ENCODE results near the gene WRNIP1. TPM values are rescaled to one million over a fixed set of nuclear protein-coding genes. Genes with fewer than 3 reads are reported as not detected.

Gene WRNIP1
- 46.5 TPM for total RNA-seq (ENCODE audit: unreplicated experiment)
- long read RNA-seq, partial matches to known transcripts: 5 of 9 reads
- long read RNA-seq, other reads (novel, unspliced or antisense): 2 of 9 reads

DNA sequence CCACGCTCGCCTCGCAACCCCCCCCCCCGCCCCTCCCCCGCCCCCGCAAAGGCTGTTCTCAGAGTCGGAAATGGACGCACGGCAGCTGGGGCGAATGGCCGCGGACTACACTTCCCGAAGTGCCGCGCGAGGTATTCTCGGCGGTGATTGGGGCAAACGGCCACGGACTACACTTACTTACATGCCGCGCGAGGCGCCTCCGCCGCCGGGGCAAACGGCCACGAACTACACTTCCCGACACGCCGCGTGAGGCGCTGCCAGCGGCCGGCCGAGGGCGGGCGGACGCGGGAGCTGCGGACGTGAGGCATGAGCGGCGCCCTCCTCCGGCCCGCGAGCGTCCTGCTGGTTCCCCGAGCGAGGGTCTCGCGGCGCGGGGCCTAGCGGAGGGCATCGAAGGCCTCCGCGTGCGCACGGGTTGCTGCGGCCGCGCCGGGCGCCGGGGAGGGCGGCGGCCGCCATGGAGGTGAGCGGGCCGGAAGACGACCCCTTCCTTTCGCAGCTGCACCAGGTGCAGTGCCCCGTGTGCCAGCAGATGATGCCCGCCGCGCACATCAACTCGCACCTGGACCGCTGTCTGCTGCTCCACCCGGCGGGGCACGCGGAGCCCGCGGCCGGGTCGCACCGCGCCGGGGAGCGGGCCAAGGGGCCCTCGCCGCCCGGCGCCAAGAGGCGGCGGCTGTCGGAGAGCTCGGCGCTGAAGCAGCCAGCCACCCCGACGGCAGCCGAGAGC is at the start of gene WRNIP1:
Gene WRNIP1, plus strand, starts transcription at position 228 of the 730 bp plus-strand sequence. Its CDS starts 230 bp downstream, at position 458.
- H3K36me3 Mint-ChIP-seq (ENCODE audit: unreplicated experiment): no peaks in the 10 kb centered on the region
- H3K9me3 Mint-ChIP-seq (ENCODE audit: unreplicated experiment): peaks cover 13% of the 10 kb centered on the region
- H3K4me1 Mint-ChIP-seq (ENCODE audit: low read depth, unreplicated experiment): peaks cover 22% of the 10 kb centered on the region
- peak; percentile 96 for DNase-seq
- H3K4me3 Mint-ChIP-seq (ENCODE audit: unreplicated experiment): peak within 1 kb of the TSS; percentile 95
- TF ChIP-seq, protein P1, sequence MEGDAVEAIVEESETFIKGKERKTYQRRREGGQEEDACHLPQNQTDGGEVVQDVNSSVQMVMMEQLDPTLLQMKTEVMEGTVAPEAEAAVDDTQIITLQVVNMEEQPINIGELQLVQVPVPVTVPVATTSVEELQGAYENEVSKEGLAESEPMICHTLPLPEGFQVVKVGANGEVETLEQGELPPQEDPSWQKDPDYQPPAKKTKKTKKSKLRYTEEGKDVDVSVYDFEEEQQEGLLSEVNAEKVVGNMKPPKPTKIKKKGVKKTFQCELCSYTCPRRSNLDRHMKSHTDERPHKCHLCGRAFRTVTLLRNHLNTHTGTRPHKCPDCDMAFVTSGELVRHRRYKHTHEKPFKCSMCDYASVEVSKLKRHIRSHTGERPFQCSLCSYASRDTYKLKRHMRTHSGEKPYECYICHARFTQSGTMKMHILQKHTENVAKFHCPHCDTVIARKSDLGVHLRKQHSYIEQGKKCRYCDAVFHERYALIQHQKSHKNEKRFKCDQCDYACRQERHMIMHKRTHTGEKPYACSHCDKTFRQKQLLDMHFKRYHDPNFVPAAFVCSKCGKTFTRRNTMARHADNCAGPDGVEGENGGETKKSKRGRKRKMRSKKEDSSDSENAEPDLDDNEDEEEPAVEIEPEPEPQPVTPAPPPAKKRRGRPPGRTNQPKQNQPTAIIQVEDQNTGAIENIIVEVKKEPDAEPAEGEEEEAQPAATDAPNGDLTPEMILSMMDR (IDR thresholded peaks at IDR 0.05; ENCODE audit: partially characterized antibody, unreplicated experiment): peak; percentile 66
- peaks cover 10% of the 10 kb centered on the region for H3K27me3 Mint-ChIP-seq (ENCODE audit: unreplicated experiment)
- H3K27ac Mint-ChIP-seq (ENCODE audit: unreplicated experiment): peak within 1 kb of the TSS; percentile 98

GRCh38 chr6:2715737-2716136 is 49.5 kb upstream of the WRNIP1 start:
- Mint-ChIP-seq H3K4me1 (ENCODE audit: low read depth, unreplicated experiment) (peaks cover 3% of the 10 kb centered on the region), H3K36me3 (ENCODE audit: unreplicated experiment) (no peaks in the 10 kb centered on the region), H3K27me3 (ENCODE audit: unreplicated experiment) (no peaks in the 10 kb centered on the region), H3K9me3 (ENCODE audit: unreplicated experiment) (no peaks in the 10 kb centered on the region), H3K27ac (ENCODE audit: unreplicated experiment) (no peak overlapping the region), H3K4me3 (ENCODE audit: unreplicated experiment) (no peak overlapping the region)
- TF ChIP-seq, protein P1 (IDR thresholded peaks at IDR 0.05; ENCODE audit: partially characterized antibody, unreplicated experiment): no peak
- DNase-seq: no peak

- Mint-ChIP-seq H3K27ac (ENCODE audit: unreplicated experiment) (no peak overlapping the region), H3K9me3 (ENCODE audit: unreplicated experiment) (no peaks in the 10 kb centered on the region), H3K27me3 (ENCODE audit: unreplicated experiment) (no peaks in the 10 kb centered on the region), H3K4me1 (ENCODE audit: low read depth, unreplicated experiment) (peaks cover 3% of the 10 kb centered on the region), H3K4me3 (ENCODE audit: unreplicated experiment) (no peak overlapping the region), H3K36me3 (ENCODE audit: unreplicated experiment) (no peaks in the 10 kb centered on the region)
- TF ChIP-seq, protein P1 (IDR thresholded peaks at IDR 0.05; ENCODE audit: partially characterized antibody, unreplicated experiment): no peak
- DNase-seq: no peak
These were observed 48.1 kb upstream of the WRNIP1 start for GRCh38 chr6:2716936-2717700.

DNA sequence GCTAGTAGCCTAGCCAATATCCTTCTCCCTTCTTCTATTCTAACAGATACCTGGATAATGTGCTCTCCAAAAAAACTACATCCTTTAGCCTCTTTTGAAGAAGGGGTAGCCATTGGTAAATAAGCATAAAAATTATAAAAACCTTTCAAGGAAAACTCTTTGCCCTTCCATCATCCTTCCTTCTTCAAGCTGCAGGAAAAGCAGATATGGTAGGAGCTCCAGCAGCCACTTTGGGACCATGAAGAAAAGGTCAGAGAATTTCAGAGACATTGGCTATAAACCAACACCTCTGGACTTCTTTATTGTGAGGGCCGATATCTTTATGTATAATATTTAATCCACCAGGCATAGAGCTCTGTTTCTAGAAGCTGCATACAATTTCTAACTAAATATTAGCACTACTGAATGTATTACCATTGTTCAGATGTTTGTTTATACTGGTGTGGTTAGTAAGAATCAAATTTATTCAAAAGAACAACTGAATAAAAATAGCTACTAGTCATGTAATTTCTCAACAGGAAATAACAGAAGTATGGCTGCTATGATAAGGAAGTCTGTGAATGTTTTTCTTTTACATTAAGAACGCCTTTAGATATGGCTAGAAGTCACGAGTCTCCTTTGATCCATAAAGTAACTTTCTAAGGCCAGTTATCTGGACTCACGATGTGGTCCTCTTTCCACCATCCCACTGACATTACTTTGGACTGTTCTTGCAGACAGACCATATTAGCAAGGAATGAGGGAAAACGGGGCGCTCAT is 46.7 kb upstream of the WRNIP1 start:
- no peak overlapping the region for H3K27ac Mint-ChIP-seq (ENCODE audit: unreplicated experiment)
- no peaks in the 10 kb centered on the region for H3K27me3 Mint-ChIP-seq (ENCODE audit: unreplicated experiment)
- no peak overlapping the region for H3K4me3 Mint-ChIP-seq (ENCODE audit: unreplicated experiment)
- H3K4me1 Mint-ChIP-seq (ENCODE audit: low read depth, unreplicated experiment): peaks cover 3% of the 10 kb centered on the region
- TF ChIP-seq, protein P1 (IDR thresholded peaks at IDR 0.05; ENCODE audit: partially characterized antibody, unreplicated experiment): no peak
- H3K9me3 Mint-ChIP-seq (ENCODE audit: unreplicated experiment): no peaks in the 10 kb centered on the region
- no peaks in the 10 kb centered on the region for H3K36me3 Mint-ChIP-seq (ENCODE audit: unreplicated experiment)
- DNase-seq: no peak

All from glutamatergic neuron (in vitro differentiated cells).